CD4-positive, alpha-beta T cell (primary cell): ENCODE measurements around the gene CCDC83. TPM values are rescaled to one million over a fixed set of nuclear protein-coding genes. Genes with fewer than 3 reads are reported as not detected.

ENCODE experiments used
- ATAC-seq: fragments of 200-7000 bp; cut with Tn5 transposase; one replicate; pipeline ENCODE4 v1.10.0; 2022; ENCODE audit warnings: mild to moderate bottlenecking; ENCODE audit not compliant: poor library complexity
- CTCF ChIA-PET: fragments of 350-600 bp; sonication (Branson Sonifier 250); formaldehyde crosslinking; loops from one replicate; lab custom pipeline; 2021; ENCODE audit warnings: antibody characterized with exemption, inconsistent platforms; lab: Charles Lee
- POLR2A ChIA-PET: fragments of 350-600 bp; sonication (Branson Sonifier 250); formaldehyde crosslinking; loops from one replicate; lab custom pipeline; 2021; ENCODE audit warnings: antibody characterized with exemption, inconsistent platforms; lab: Charles Lee
- DNase-seq, 14 experiments: peaks; one replicate each; pipeline ENCODE4 v3.0.0-alpha.2; 2013 to 2020; ENCODE audit warnings: mixed read lengths in 2 of 14
- H3K27ac ChIP-seq, 2 donors: one replicate each; pipeline versions ENCODE4 v1.5.1 to v1.7.0; 2013; ENCODE audit warnings: low read length in 2 of 2, low read depth in 1 of 2, mild to moderate bottlenecking in 1 of 2
- H3K27me3 ChIP-seq, 2 experiments: 1 replicate in 1 of 2; 2 replicates in 1 of 2; pipeline versions ENCODE4 v1.6.1 to v1.7.0; 2013; ENCODE audit warnings: low read length in 2 of 2, control low read depth in 1 of 2, mild to moderate bottlenecking in 1 of 2, moderate library complexity in 1 of 2; ENCODE audit not compliant: insufficient read depth in 2 of 2, control insufficient read depth in 1 of 2
- H3K36me3 ChIP-seq: one replicate; pipeline ENCODE4 v1.6.1; 2013; ENCODE audit warnings: low read length, control low read depth; ENCODE audit not compliant: insufficient read depth
- H3K4me1 ChIP-seq: one replicate; pipeline ENCODE4 v1.6.1; 2013; ENCODE audit warnings: low read length, control low read depth; ENCODE audit not compliant: insufficient read depth
- H3K4me3 ChIP-seq: one replicate; pipeline ENCODE4 v1.5.1; 2013; ENCODE audit warnings: mild to moderate bottlenecking, low read length, moderate library complexity
- H3K9me3 ChIP-seq, 2 experiments: 1 replicate in 1 of 2; 2 replicates in 1 of 2; pipeline versions ENCODE4 v1.6.1 to v1.7.0; 2013; ENCODE audit warnings: low read length in 2 of 2, mild to moderate bottlenecking in 2 of 2, control low read depth in 1 of 2, moderate library complexity in 1 of 2; ENCODE audit not compliant: control insufficient read depth in 1 of 2, insufficient read depth in 1 of 2
- H3K27ac Mint-ChIP-seq: one replicate; pipeline ENCODE4 v1.8.0; 2020; ENCODE audit warnings: mixed read lengths
- H3K27me3 Mint-ChIP-seq: one replicate; pipeline ENCODE4 v1.8.0; 2021; ENCODE audit warnings: mixed read lengths
- H3K36me3 Mint-ChIP-seq: one replicate; pipeline ENCODE4 v1.8.0; 2021; ENCODE audit warnings: low read depth, mixed read lengths
- H3K4me1 Mint-ChIP-seq: one replicate; pipeline ENCODE4 v1.8.0; 2021; ENCODE audit warnings: low read depth, mixed read lengths
- H3K4me3 Mint-ChIP-seq: one replicate; pipeline ENCODE4 v1.8.0; 2020; ENCODE audit warnings: mild to moderate bottlenecking, mixed read lengths
- H3K9me3 Mint-ChIP-seq: one replicate; pipeline ENCODE4 v1.8.0; 2020; ENCODE audit warnings: mixed read lengths
- CTCF ChIP-seq: fragments of 200-600 bp; IDR thresholded peaks from one replicate; pipeline ENCODE4 v1.8.0; 2022; ENCODE audit warnings: antibody characterized with exemption, mild to moderate bottlenecking
- intact Hi-C, 2 experiments: fragments of 100-400 bp; cut with DNase I in 1 of 2; cut with micrococcal nuclease in 1 of 2; formaldehyde crosslinking; loops; one replicate each; pipeline versions ENCODE4 v1.15.1 to v1.9.0; 2023 to 2025; cut with DNase I, micrococcal nuclease
- total RNA-seq, 174 experiments: library from RNA in 2 of 174; stranded (reverse) in 2 of 174; gene quantifications; one replicate each; pipeline ENCODE4 v1.2.3 and lab custom pipeline; 2021 to 2026

CCDC83 gene
- total RNA-seq, 2 experiments from 2014 or later, result not detected

- H3K9me3 Mint-ChIP-seq, result no peaks in the 10 kb centered on the region
- H3K36me3 Mint-ChIP-seq, result no peaks in the 10 kb centered on the region
- ChIA-PET POLR2A (no interaction called here), CTCF (no interaction called here)
- H3K27ac Mint-ChIP-seq, result no peak overlapping the region
- Histone ChIP-seq H3K4me3 (no peak overlapping the region), H3K27me3 (no peaks in the 10 kb centered on the region), H3K27ac (no peak overlapping the region), H3K9me3 (no peaks in the 10 kb centered on the region), H3K4me1 (no peaks in the 10 kb centered on the region), H3K36me3 (no peaks in the 10 kb centered on the region)
- H3K4me1 Mint-ChIP-seq, result no peaks in the 10 kb centered on the region
- intact Hi-C loops, result no loop called here
- ATAC-seq, result no peak
- H3K4me3 Mint-ChIP-seq, result no peak overlapping the region
- no peak for TF ChIP-seq CTCF
- H3K27me3 Mint-ChIP-seq, result no peaks in the 10 kb centered on the region
- no peak for DNase-seq
Observed at GRCh38 chr11:85889676-85890579, 34.7 kb downstream of the CCDC83 start.

- no peak overlapping the region for H3K27ac Mint-ChIP-seq
- CTCF ChIA-PET, result interaction anchor here (1.2 kb wide), 1 partner anchor 12 kb away, joined by 3 read pairs; no protein-coding TSS in a partner anchor
- H3K4me1 Mint-ChIP-seq, result no peaks in the 10 kb centered on the region
- no peaks in the 10 kb centered on the region for H3K4me1 ChIP-seq
- H3K4me3 ChIP-seq, result no peak overlapping the region
- no peak for DNase-seq
- no peaks in the 10 kb centered on the region for H3K9me3 Mint-ChIP-seq
- H3K36me3 ChIP-seq, result no peaks in the 10 kb centered on the region
- H3K36me3 Mint-ChIP-seq, result no peaks in the 10 kb centered on the region
- no peaks in the 10 kb centered on the region for H3K9me3 ChIP-seq
- no peak for TF ChIP-seq CTCF
- POLR2A ChIA-PET, result no interaction called here
- H3K27me3 ChIP-seq, result no peaks in the 10 kb centered on the region
- no peak overlapping the region for H3K4me3 Mint-ChIP-seq
- H3K27me3 Mint-ChIP-seq, result no peaks in the 10 kb centered on the region
- ATAC-seq, result no peak
- intact Hi-C loops, result no loop called here
- H3K27ac ChIP-seq, result no peak overlapping the region
Observed at GRCh38 chr11:85893395-85893794, 38.2 kb downstream of the CCDC83 start.

- Mint-ChIP-seq H3K4me3 (no peak overlapping the region), H3K27me3 (no peaks in the 10 kb centered on the region), H3K36me3 (no peaks in the 10 kb centered on the region), H3K4me1 (no peaks in the 10 kb centered on the region), H3K27ac (no peak overlapping the region), H3K9me3 (no peaks in the 10 kb centered on the region)
- H3K36me3 ChIP-seq, result no peaks in the 10 kb centered on the region
- ATAC-seq, result no peak
- no peak for TF ChIP-seq CTCF
- no peaks in the 10 kb centered on the region for H3K4me1 ChIP-seq
- H3K9me3 ChIP-seq, result no peaks in the 10 kb centered on the region
- H3K27ac ChIP-seq, result no peak overlapping the region
- H3K27me3 ChIP-seq, result no peaks in the 10 kb centered on the region
- intact Hi-C loops, result no loop called here
- POLR2A ChIA-PET, result no interaction called here
- CTCF ChIA-PET, result no interaction called here
- no peak overlapping the region for H3K4me3 ChIP-seq
- DNase-seq, result no peak
Observed at GRCh38 chr11:85896876-85897275, 41.7 kb downstream of the CCDC83 start.
